NCI-H2107 treated with DMSO at 0.1 percent for 48 hours (cell line): ENCODE results near the gene VRTN.
"Not testable (repeated sequence)": the region's sequence is repeated elsewhere in the genome, so short reads cannot be mapped to it uniquely, and the experiment has no call there.

Source experiments
- DNase-seq: peaks from one replicate; lab custom pipeline; 2025; ENCODE audit not compliant: unreplicated experiment; lab: John Stamatoyannopoulos, UW

Gene VRTN

DNA sequence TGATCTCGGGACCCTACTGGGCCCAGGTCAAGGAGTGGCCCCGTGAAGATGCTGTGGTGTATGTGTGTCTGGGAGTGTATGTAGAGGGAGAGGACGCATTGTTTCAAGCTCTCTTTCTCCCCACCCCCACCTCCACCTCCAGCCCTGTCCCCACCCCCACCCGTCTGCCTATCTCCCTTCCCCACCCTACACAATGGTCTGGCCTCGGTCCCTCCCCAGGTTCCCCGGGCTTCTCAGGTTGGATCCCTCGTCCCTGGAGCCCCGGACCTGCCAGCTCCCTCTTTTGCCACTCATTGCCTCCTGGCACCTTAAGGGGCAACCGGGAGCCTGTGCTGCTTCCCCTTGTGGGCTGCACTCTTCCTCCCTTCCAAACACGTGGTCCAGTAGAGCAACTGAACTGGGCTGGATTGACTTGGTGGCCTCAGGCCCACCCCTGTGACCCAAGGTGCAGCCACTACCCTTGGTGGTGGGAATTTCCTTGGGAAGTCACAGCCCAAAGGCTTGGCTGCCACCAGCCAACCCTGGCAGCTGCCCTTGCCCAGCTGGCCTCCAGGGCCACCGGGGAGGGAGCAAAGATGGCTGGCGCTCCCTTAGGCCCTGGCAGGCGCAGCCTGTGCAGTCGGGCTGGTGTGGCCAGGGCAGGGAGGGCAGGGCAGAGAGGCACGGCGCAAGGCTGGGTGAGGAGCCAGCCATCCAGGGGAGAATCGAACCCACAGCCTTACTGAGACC lies 628 bp downstream of the VRTN start:
- DNase-seq, result no peak

DNA sequence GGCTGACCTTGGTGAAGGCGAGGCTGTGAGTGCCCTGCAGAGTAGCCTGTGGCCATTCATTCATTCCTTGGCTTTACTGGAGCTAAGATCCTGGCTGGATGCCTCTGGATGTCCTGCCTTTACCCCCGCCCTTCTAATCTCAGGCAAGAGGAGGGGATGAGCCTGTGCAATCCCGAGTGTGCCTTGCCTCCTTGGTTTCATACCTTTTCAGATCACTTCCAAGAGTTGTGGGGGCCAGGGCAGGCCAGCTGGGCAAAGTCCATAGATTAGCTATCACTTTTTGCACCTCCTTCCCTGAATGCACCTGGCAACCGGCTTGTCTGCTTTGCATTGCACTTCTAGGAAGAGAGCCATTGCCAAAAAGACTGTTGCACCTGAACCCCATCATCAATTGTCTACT lies 1.5 kb downstream of the VRTN start:
- DNase-seq, result no peak

DNA sequence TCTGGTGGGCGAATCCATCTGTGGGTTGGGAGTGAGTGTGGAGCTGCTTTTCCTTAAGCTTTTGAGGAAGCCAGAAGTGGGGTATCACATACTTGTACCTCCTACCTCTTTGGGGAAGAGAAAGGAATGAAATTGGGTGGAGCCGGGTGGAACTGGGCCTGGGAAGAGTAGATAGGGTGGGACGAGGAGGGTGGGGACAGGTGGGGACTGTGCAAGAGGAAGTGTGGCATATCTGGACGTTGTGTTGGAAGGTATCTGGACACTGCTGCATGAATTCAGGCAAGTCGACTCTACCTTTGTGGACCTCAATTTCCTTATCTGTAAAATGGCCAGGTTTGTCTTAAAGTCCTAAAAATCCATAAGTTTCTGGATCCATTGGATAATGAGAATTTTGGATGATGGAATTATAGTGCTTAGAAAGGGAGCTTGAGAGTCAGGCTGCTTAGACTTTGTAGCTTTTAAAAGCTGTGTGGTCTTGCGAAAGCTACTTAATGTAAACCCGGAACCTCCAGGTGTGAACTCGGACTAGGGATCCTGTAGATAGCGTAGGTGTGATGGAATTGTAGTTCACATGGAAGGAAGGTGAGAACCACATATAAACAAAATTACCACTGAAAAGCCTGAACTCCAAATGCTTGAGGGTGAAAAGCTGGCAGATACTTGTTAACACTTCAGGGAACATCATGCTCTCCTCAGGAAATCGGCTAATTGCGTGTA lies 2.1 kb downstream of the VRTN start:
- no peak for DNase-seq

DNA sequence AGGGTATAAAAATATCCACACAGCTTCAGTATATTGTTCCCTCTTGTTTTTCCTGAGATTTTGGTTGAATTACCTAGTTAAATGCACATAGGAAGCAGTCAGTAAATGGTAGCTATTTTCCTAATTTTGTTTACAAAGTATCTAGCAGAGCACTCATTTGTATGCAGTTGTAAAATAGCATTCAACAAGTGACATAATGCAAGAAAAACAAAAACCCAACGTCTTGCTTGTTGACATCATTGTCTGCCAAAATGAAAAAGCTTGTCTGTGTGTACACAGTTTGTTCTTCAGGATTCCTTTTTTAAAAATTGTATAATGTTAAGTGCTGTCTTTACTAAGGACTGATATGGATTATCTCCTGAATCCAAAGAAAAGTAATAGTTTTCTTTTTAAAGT lies 2.7 kb downstream of the VRTN start:
- no peak for DNase-seq

DNA sequence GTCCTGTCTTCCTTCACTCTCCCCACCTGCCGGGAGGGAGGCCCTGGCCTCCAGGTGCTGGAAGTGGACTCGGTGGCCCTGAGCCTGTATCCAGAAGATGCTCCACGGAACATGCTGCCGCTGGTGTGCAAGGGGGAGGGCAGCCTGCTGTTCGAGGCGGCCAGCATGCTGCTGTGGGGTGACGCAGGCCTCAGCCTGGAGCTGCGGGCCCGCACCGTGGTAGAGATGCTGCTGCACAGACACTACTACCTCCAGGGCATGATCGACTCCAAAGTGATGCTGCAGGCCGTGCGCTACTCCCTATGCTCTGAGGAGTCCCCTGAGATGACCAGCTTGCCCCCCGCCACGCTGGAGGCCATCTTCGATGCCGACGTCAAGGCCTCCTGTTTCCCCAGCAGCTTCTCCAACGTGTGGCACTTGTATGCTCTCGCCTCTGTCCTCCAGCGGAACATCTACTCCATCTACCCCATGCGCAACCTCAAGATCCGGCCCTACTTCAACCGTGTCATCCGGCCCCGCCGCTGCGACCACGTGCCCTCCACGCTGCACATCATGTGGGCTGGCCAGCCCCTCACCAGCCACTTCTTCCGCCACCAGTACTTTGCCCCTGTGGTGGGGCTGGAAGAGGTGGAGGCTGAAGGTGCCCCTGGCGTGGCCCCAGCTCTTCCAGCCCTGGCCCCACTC lies 8.8 kb downstream of the VRTN start:
- no peak for DNase-seq

DNA sequence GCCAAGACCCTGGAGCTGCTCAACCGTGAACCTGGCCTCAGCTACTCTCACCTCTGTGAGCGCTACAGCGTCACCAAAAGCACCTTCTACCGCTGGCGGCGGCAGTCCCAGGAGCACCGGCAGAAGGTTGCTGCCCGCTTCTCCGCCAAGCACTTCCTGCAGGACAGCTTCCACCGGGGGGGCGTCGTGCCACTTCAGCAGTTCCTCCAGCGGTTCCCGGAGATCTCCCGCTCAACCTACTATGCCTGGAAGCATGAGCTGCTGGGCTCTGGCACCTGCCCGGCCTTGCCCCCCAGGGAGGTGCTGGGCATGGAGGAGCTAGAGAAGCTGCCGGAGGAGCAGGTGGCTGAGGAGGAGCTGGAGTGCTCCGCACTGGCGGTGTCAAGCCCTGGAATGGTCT lies 9.3 kb downstream of the VRTN start:
- no peak for DNase-seq

DNA sequence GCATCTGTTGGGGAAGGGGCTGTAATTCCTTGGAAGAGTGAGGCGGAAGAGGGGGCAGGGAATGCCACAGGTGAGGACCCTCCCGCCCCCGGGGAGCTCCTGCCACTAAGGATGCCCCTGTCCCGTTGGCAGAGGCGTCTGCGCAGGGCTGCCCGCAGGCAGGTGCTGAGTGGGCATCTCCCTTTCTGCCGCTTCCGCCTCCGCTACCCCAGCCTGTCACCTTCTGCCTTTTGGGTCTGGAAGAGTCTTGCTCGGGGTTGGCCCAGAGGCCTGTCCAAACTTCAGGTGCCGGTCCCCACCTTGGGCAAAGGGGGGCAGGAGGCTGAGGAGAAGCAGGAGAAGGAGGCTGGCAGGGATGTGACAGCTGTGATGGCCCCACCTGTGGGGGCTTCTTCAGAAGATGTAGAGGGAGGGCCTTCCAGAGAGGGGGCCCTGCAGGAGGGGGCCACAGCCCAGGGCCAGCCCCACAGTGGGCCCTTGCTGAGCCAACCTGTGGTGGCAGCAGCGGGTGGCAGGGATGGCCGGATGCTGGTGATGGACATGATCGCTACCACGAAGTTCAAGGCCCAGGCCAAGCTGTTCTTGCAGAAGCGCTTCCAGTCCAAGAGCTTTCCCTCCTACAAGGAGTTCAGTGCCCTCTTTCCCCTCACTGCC lies 10.0 kb downstream of the VRTN start:
- DNase-seq, result no peak

DNA sequence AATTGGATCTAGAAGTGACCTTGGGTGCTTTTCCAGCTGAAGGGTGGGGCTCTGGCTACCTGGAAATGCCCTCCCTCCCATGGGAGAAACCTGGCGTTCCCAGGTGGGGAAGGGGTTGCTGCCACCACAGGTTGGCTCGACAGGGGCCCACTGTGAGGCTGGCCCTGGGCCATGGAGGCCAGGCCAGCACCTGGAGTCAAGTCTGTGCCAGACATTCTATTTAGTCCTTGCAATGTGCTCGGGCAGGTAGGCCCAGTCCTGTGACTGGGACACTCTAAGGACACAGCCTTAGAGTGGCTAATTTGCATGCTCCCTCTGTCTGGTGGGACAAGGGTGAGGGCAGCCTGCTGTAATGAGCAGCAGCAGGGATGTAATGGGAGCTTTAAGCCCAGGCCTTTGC lies 11.9 kb downstream of the VRTN start:
- DNase-seq, result no peak

DNA sequence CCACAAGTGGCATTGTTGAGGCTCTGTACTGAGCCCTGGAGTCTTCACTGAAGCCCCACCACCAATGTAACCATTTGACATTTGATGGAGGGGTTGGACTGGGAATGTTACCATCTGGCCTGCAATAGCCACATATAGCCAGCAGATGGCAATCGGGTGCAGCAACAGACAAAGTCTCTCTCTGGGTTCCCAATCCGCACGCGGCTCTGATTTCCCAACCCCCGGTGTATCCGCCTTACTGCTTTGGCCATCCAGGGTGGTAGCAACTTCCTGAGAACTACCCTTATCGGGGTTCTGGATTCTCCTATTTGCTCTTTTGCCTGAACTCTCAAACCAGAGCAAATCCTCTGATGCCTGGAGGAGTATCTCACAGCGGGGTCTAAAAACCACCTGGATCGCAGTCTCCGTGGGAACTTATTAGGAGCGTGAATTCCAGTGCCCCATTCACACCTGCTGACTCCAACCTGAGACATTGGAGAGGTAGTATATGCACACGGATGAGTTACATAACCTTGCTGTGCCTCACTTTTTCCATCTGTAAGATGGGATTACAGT lies 14.2 kb downstream of the VRTN start:
- peak; percentile 76 for DNase-seq

DNA sequence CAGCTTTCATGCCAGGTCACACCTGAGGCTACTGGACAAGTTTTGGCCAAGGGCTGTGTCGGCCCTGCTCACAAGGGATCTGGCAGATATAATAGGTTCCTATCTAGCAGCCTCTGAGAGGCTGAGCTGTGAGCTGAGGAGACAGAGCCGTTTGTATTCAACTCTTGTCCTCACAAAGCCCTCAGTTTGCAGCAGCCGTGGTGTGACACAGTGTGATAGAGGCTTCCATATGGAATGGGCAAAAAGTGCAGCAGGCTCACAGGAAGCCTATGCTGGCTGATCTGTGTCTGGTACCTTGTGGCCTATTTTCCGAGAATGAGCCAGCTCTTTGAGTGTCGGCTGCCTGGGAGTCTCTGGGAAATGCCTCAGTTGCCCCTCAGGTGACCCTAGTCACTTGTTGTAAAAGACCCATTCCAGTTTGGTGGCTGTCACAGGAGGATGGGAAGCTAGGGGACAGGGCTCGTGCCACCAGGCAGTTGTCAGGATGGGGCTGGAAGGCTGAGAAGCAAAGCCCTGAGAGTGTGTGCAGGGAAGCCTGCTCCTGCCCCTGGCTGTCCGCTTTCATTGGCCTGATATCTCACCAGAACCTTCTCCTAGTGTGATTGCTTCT lies 16.1 kb downstream of the VRTN start:
- no peak for DNase-seq

DNA sequence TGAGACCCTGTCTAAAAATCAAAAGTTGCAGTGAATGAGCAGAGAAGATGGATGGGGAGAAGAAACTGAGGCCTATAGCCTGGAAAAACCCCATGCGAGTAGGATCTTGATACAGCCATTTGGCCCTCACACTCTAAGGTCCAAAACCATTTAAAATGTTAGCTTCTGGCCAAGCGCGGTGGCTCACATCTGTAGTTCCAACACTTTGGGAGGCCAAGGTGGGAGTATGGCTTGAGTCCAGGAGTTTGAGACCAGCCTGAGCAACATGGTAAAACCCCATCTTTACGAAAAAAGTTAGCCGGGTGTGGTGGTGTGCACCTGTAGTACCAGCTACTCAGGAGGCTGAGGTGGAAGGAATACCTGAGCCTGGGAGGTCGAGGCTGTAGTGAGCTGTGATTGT lies 19.8 kb downstream of the VRTN start:
- no peak for DNase-seq

DNA sequence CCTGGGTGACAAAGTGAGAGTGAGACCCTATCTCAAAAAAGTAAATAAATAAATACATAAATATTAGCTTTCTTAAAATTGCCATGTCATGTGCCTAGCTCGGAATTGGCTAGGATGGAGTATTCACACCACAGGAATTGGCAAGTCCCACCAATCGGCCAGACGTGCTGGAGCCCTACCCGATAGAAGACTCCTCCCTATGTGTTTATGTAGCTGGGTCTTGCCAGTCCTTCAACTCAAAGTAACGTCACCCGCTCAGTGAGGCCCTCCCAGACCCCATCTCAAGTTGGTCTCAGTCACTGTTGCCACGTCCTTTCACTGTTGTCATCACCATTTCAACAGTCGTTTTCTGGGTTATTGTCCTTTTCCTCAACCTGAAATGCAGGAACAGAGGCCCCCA lies 20.2 kb downstream of the VRTN start:
- no peak for DNase-seq

DNA sequence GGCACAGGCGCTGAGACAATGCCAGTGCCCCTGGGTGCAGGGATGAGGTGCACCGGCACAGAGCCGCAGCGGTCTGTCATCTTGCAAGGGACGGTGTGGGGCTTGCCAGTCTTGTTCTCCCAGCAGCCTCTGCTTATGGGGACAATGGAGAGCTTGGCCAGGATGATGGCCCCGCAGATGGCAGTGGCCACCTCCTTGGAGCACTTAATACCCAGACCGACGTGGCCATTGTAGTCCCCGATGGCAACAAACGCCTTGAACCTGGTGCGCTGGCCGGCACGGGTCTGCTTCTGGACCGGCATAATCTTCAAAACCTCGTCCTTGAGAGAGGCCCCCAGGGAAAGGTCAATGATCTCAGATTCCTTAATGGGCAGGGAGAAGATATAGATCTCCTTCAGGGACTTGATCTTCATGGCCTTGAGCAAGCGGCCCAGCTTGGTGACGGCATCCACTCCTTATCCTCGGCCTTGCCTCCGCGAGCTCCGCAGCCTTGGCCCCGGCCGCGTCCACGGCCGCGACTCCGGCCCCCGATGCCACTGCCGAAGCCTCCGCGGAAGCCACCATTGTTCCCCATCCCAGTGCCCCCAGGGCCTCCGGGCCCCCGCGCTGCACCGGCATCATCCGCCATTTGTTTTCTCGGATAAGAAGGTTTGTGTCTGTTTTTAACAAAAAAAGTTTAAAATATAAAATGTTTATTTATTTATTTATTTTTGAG lies 29.9 kb downstream of the VRTN start:
- no peak for DNase-seq

DNA sequence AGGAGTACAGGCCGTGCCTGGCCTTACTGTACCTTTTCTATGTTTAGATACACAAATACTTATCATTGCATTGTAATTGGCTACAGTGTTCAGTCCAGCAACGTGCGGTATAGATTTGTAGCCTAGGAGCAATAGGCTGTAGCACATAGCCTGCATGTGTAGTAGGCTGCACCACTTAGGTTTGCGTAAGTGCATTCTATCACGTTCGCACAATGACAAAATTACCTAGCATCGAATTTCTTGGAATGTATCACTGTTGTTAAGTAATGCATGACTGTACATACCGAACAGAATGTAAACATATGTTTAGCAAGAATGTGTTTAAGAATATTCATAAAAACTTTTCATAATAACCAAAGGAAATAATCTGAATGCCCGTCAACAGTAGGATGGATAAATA lies 31.9 kb downstream of the VRTN start:
- DNase-seq, result no peak

DNA sequence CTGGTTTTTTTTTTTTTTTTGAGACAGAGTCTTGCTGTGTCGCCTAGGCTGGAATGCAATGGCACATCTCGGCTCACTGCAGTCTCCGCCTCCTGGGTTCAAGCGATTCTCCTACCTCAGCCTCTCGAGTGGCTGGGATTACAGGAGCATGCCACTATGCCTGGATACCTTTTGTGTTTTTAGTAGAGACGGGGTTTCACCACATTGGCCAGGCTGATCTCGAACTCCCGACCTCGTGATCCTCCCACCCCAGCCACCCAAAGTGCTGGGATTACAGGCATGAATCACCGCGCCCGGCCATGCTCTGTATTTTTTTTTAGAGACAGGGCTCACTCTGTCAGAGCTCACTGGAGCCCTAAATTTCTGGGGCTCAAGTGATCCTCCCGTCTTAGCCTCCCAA lies 32.6 kb downstream of the VRTN start:
- DNase-seq, result no peak

DNA sequence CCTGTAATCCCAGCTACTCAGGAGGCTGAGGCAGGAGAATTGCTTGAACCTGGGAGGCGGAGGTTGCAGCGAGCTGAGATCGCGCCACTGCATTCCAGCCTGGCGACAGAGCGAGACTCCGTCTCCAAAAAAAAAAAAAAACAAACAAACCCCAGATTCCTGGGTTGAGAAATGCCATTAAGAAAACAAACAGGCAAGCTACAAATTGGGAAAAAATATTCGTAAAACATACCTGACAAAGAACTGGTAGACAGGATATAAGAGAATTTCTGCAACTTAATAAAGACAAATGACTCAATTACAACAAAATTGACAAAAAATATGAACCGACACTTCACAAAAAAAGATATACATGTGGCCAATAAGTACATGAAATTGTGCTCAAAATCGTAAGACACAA lies 33.3 kb downstream of the VRTN start:
- DNase-seq, result not testable (repeated sequence)

DNA sequence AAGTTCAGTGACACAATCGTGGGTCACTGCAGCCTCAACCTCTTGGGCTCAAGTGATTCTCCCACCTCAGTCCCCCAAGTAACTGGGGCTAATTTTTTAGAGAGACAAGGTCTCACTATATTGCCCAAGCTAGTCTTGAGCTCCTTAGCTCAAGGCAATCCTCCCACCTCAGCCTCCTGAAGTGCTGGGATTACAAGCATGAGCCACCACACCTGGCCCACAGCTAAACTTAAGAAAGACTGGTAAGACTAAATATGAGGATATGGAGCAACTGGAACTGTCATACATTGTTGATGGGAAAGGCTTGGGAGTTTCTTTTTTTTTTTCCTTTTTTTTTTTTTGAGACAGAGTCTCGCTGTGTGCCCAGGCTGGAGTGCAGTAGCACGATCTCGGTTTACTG lies 34.0 kb downstream of the VRTN start:
- no peak for DNase-seq

DNA sequence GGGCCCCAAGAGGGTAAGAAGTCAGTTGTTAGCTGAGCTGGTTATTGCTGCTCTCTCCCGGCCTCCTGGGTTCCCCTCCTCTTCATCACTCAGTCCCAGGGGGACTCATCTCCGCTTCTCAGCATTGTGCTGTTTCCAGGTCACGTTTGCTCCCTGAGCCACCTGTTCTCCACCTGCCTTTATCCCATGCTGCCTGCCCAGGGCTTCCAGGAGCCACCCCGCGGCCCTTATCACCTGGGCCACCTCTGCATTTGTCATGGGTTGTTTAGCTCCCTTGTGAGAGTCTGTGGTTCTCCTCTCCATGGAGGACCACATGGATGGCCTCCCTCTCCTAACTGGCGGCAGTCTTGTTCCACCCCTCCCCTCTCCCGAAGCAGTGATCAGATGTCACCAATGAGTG lies 41.7 kb downstream of the VRTN start:
- DNase-seq, result peak; percentile 68

DNA sequence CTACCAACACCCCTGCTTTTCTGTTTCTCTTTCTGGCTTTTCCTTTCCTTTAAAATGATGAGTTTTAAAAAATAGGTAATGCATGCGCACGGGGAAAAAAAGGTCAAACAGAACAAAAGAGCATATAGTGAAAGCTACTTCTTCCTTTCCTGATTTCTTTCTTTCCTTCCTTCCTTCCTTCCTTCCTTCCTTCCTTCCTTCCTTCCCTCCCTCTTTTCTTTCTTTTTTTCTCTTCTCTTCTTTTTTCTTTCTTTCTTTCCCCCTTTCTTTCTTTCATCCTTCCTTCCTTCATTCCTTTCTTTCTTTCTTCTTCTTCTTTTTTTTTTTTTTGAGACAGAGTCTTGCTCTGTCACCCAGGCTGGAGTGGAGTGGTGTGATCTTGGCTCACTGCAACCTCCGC lies 42.2 kb downstream of the VRTN start:
- not testable (repeated sequence) for DNase-seq

DNA sequence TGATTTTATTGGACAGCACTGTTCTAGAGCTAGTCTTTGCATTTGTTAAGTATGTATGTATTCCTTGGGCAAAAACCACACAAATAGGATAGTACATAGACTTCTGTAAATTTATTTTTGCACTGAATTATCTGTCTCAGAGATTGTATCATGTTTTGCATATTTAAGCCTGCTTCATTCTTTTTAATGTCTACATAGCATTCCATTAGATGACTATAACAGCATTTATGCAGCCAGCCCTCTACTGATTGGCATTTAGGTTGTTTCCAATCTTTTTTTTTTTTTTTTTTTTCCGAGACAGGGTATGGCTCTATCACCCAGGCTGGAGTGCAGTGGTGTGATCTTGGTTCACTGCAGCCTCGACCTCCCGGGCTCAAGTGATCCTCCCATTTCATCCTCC lies 43.2 kb downstream of the VRTN start:
- DNase-seq, result no peak
